Right lobe of liver (tissue), 6 donors: ENCODE data around the gene SPTBN5. TPM values are rescaled to one million over a fixed set of nuclear protein-coding genes. Genes with fewer than 3 reads are reported as not detected.

Experiments used
- ATAC-seq, 4 donors: fragments of 200-7000 bp; cut with Tn5 transposase; one replicate each; pipeline ENCODE4 v1.9.1; 2020; ENCODE audit warnings: mild to moderate bottlenecking in 4 of 4, moderate library complexity in 4 of 4
- DNase-seq, 3 donors: peaks; one replicate each; pipeline ENCODE4 v3.0.0-alpha.2; 2020
- H3K27ac ChIP-seq, 3 donors: fragments of 200-600 bp; one replicate each; pipeline ENCODE4 v1.8.0; 2022
- H3K27me3 ChIP-seq, 2 donors: fragments of 200-600 bp; one replicate each; pipeline ENCODE4 v1.8.0; 2022
- H3K36me3 ChIP-seq, 4 donors: fragments of 200-600 bp; sonication (generic) in 1 of 4; one replicate each; pipeline versions ENCODE4 v1.5.1 to v1.8.0; 2017 to 2022; ENCODE audit warnings: control low read depth in 1 of 4
- H3K4me1 ChIP-seq, 4 donors: fragments of 200-600 bp; sonication (generic) in 1 of 4; one replicate each; pipeline versions ENCODE4 v1.5.1 to v1.8.0; 2017 to 2022; ENCODE audit warnings: control low read depth in 1 of 4
- H3K4me3 ChIP-seq, 3 donors: fragments of 200-600 bp; one replicate each; pipeline ENCODE4 v1.8.0; 2022
- H3K9me3 ChIP-seq, 4 donors: fragments of 200-600 bp; sonication (generic) in 1 of 4; one replicate each; pipeline versions ENCODE4 v1.5.1 to v1.8.0; 2017 to 2022; ENCODE audit warnings: control low read depth in 1 of 4
- CTCF ChIP-seq, 4 donors: fragments of 200-600 bp in 3 of 4; fragments of 450-650 bp in 1 of 4; IDR thresholded peaks; one replicate each; pipeline versions ENCODE4 v1.5.1 to v1.8.0; 2016 to 2022; ENCODE audit warnings: antibody characterized with exemption in 4 of 4, mild to moderate bottlenecking in 2 of 4
- POLR2A ChIP-seq: fragments of 450-650 bp; IDR thresholded peaks from one replicate; pipeline ENCODE4 v1.6.1; 2017; ENCODE audit warnings: antibody characterized with exemption, mild to moderate bottlenecking
- WGBS: methylation state at CpG from one replicate; pipeline ENCODE4 v1.1.6; 2018; ENCODE audit warnings: low coverage, low lambda C conversion rate; ENCODE audit not compliant: insufficient coverage; ENCODE audit errors: missing lambda C conversion rate; 5-methylcytosine and 5-hydroxymethylcytosine counted together
- intact Hi-C, 2 donors: fragments of 100-400 bp; cut with DNase I; formaldehyde crosslinking; loops; one replicate each; pipeline versions ENCODE4 v1.11.2 to v1.14.1; 2022
- total RNA-seq, 6 experiments: library from RNA; depleted of rRNA in 2 of 6; stranded (reverse); fragments of >200 nt in 2 of 6; fragmentation: NEBNext Ultra II Directional in 3 of 6; extraction: Animal tissue kit (Norgen Biotek cat#: 25700) in 3 of 6; gene quantifications; one replicate each; pipeline versions ENCODE4 v1.1.0 to v1.2.4, GENCODE V29; 2016 to 2023
- donor health status: DM: no; HTN: yes; CAD: no.
- donor health status: DM: no; HTN: no; CAD: no.
- donor health status: DM: no; HTN: no; CAD: no.
- donor health status: DM: no; HTN: yes; CAD: no.
- donor health status: DM: no; HTN: yes; CAD: no.

SPTBN5 gene
- total RNA-seq, 6 experiments from 2014 or later, result 0.06 to 3.2 (median 0.81) TPM

GRCh38 chr15:41925086-41925608 lies 31.3 kb upstream of the SPTBN5 start:
- intact Hi-C loops, result no loop called here
- H3K4me3 ChIP-seq, result no peak overlapping the region
- H3K9me3 ChIP-seq, result no peaks in the 10 kb centered on the region
- 94% methylated on average over 5 of the region's 7 CpGs for WGBS
- H3K36me3 ChIP-seq, result no peaks in the 10 kb centered on the region
- DNase-seq (no peak), ATAC-seq (no peak)
- TF ChIP-seq CTCF (IDR thresholded peaks at IDR 0.05) (no peak), POLR2A (no peak)
- H3K27ac ChIP-seq, result peak overlapping the region in 1 of 3 donors; percentile 74
- peaks cover 0 to 56% (median 20%) of the 10 kb centered on the region in 4 donors for H3K4me1 ChIP-seq
- no peaks in the 10 kb centered on the region for H3K27me3 ChIP-seq

GRCh38 chr15:41923401-41923997 lies 29.6 kb upstream of the SPTBN5 start:
- Histone ChIP-seq H3K4me1 (peaks cover 0 to 46% (median 16%) of the 10 kb centered on the region in 4 donors), H3K4me3 (no peak overlapping the region), H3K9me3 (no peaks in the 10 kb centered on the region), H3K27ac (no peak overlapping the region), H3K27me3 (no peaks in the 10 kb centered on the region), H3K36me3 (peaks cover 0 to 6% (median 0%) of the 10 kb centered on the region in 4 donors)
- DNase-seq, result no peak
- intact Hi-C loops, result no loop called here
- ATAC-seq, result no peak
- WGBS, result 89% methylated on average over 3 of the region's 3 CpGs
- TF ChIP-seq POLR2A, result no peak
- no peak for TF ChIP-seq CTCF (IDR thresholded peaks at IDR 0.05)

- DNase-seq (peak in 1 of 3 donors; percentile 61), ATAC-seq (peak in 3 of 4 donors; percentile 24 to 63 (median 56))
- WGBS, result 36% methylated on average over 9 of the region's 9 CpGs
- Histone ChIP-seq H3K27me3 (no peaks in the 10 kb centered on the region), H3K4me1 (peaks cover 0 to 36% (median 14%) of the 10 kb centered on the region in 4 donors), H3K4me3 (no peak overlapping the region), H3K9me3 (no peaks in the 10 kb centered on the region), H3K36me3 (peaks cover 0 to 6% (median 0%) of the 10 kb centered on the region in 4 donors), H3K27ac (no peak overlapping the region)
- TF ChIP-seq POLR2A (no peak), CTCF (IDR thresholded peaks at IDR 0.05) (no peak)
- intact Hi-C loops, result no loop called here
Measured at GRCh38 chr15:41922353-41922752, 28.5 kb upstream of the SPTBN5 start.

- Histone ChIP-seq H3K27ac (no peak overlapping the region), H3K4me3 (no peak overlapping the region), H3K27me3 (no peaks in the 10 kb centered on the region), H3K4me1 (peaks cover 0 to 32% (median 7%) of the 10 kb centered on the region in 4 donors), H3K36me3 (peaks cover 0 to 6% (median 0%) of the 10 kb centered on the region in 4 donors), H3K9me3 (no peaks in the 10 kb centered on the region)
- TF ChIP-seq CTCF (IDR thresholded peaks at IDR 0.05) (no peak), POLR2A (no peak)
- no peak for DNase-seq
- intact Hi-C loops, result no loop called here
- no peak for ATAC-seq
- 67% methylated on average over 3 of the region's 5 CpGs for WGBS
Measured at GRCh38 chr15:41921639-41922038, 27.8 kb upstream of the SPTBN5 start.
